WTC11 (cell line): ENCODE results near the gene DNAJC15. TPM values are rescaled to one million over a fixed set of nuclear protein-coding genes. Genes with fewer than 3 reads are reported as not detected.

Experiments
- ATAC-seq: fragments of 200-7000 bp; cut with Tn5 transposase; 2 replicates; pipeline ENCODE4 v1.10.0; 2021; ENCODE audit warnings: mild to moderate bottlenecking, moderate library complexity
- CTCF ChIA-PET: fragments of 300-600 bp; sonication (Branson Sonifier 250); formaldehyde crosslinking; loops from one replicate; lab custom pipeline; 2021; ENCODE audit warnings: antibody characterized with exemption; lab: Charles Lee
- POLR2A ChIA-PET: fragments of 350-600 bp; sonication (Branson Sonifier 250); formaldehyde crosslinking; loops from one replicate; lab custom pipeline; 2021; ENCODE audit warnings: antibody characterized with exemption; lab: Charles Lee
- DNase-seq: peaks from one replicate; pipeline ENCODE4 v3.0.0; 2021; ENCODE audit warnings: low spot score
- H3K27ac Mint-ChIP-seq: 2 replicates; pipeline ENCODE4 v1.8.0; 2021; ENCODE audit warnings: mixed read lengths
- H3K27me3 Mint-ChIP-seq: 2 replicates; pipeline ENCODE4 v1.8.0; 2021; ENCODE audit warnings: low read depth, mild to moderate bottlenecking, moderate library complexity, mixed read lengths
- H3K36me3 Mint-ChIP-seq: 2 replicates; pipeline ENCODE4 v1.8.0; 2021; ENCODE audit warnings: mixed read lengths
- H3K4me1 Mint-ChIP-seq: 2 replicates; pipeline ENCODE4 v1.8.0; 2022; ENCODE audit warnings: mixed read lengths
- H3K4me3 Mint-ChIP-seq: 2 replicates; pipeline ENCODE4 v1.8.0; 2021; ENCODE audit warnings: mild to moderate bottlenecking, moderate library complexity, mixed read lengths
- H3K9me3 Mint-ChIP-seq: 2 replicates; pipeline ENCODE4 v1.8.0; 2021; ENCODE audit warnings: mixed read lengths
- AR ChIP-seq: fragments of 250-450 bp; sonication (Bioruptor Pico); IDR thresholded peaks from 2 replicates; pipeline ENCODE4 v1.9.0; 2021; ENCODE audit warnings: mild to moderate bottlenecking
- ATF1 ChIP-seq: sonication (generic); formaldehyde crosslinking; IDR thresholded peaks from 2 replicates; pipeline ENCODE4 v1.8.1; 2023; ENCODE audit warnings: mild to moderate bottlenecking, moderate library complexity, missing genetic modification reagents
- ATF3 ChIP-seq: sonication (generic); formaldehyde crosslinking; conservative IDR thresholded peaks from 2 replicates; pipeline ENCODE4 v1.8.1; 2022; ENCODE audit warnings: mild to moderate bottlenecking, missing genetic modification reagents
- E2F4 ChIP-seq: sonication (generic); formaldehyde crosslinking; IDR thresholded peaks from 2 replicates; pipeline ENCODE4 v1.8.1; 2022; ENCODE audit warnings: low read depth, mild to moderate bottlenecking, moderate library complexity, missing genetic modification reagents, borderline replicate concordance
- ELF4 ChIP-seq: sonication (generic); formaldehyde crosslinking; IDR thresholded peaks from 2 replicates; pipeline ENCODE4 v1.8.1; 2022; ENCODE audit warnings: low read depth, mild to moderate bottlenecking, moderate library complexity, missing genetic modification reagents
- EMX1 ChIP-seq: fragments of 250-450 bp; sonication (Bioruptor Pico); IDR thresholded peaks from 2 replicates; pipeline ENCODE4 v1.8.0; 2021; ENCODE audit warnings: mild to moderate bottlenecking
- ETV6 ChIP-seq: sonication (generic); formaldehyde crosslinking; IDR thresholded peaks from 2 replicates; pipeline ENCODE4 v1.8.1; 2022; ENCODE audit warnings: mild to moderate bottlenecking, missing genetic modification reagents
- FOXP4 ChIP-seq: sonication (generic); formaldehyde crosslinking; IDR thresholded peaks from 2 replicates; pipeline ENCODE4 v1.8.0; 2022; ENCODE audit warnings: mild to moderate bottlenecking, missing genetic modification reagents
- GTF2I ChIP-seq: fragments of 250-450 bp; sonication (Bioruptor Pico); conservative IDR thresholded peaks from 2 replicates; pipeline ENCODE4 v1.4.0; 2021; ENCODE audit warnings: mild to moderate bottlenecking
- IRF2 ChIP-seq: sonication (generic); formaldehyde crosslinking; IDR thresholded peaks from 2 replicates; pipeline ENCODE4 v1.8.0; 2022; ENCODE audit warnings: low read depth, missing genetic modification reagents, borderline replicate concordance
- KAT7 ChIP-seq: sonication (generic); formaldehyde crosslinking; IDR thresholded peaks from 2 replicates; pipeline ENCODE4 v1.8.1; 2023; ENCODE audit warnings: missing genetic modification reagents, mild to moderate bottlenecking, borderline replicate concordance
- MAX ChIP-seq: sonication (generic); formaldehyde crosslinking; IDR thresholded peaks from 2 replicates; pipeline ENCODE4 v1.8.0; 2022; ENCODE audit warnings: mild to moderate bottlenecking, missing genetic modification reagents
- MXD4 ChIP-seq: fragments of 250-450 bp; sonication (Bioruptor Pico); IDR thresholded peaks from 2 replicates; pipeline ENCODE4 v1.8.0; 2021; ENCODE audit warnings: mild to moderate bottlenecking, moderate library complexity, borderline replicate concordance
- OVOL2 ChIP-seq: fragments of 250-450 bp; sonication (Bioruptor Pico); IDR thresholded peaks from 2 replicates; pipeline ENCODE4 v1.9.0; 2021; ENCODE audit warnings: mild to moderate bottlenecking, borderline replicate concordance
- RORB ChIP-seq: fragments of 250-450 bp; sonication (Bioruptor Pico); IDR thresholded peaks from 2 replicates; pipeline ENCODE4 v1.9.0; 2021; ENCODE audit warnings: mild to moderate bottlenecking
- STAT6 ChIP-seq: sonication (generic); formaldehyde crosslinking; conservative IDR thresholded peaks from 2 replicates; pipeline ENCODE4 v1.8.1; 2023; ENCODE audit warnings: mild to moderate bottlenecking, low read depth, missing genetic modification reagents, moderate library complexity
- TEAD1 ChIP-seq: sonication (generic); formaldehyde crosslinking; IDR thresholded peaks from 2 replicates; pipeline ENCODE4 v1.8.0; 2022; ENCODE audit warnings: mild to moderate bottlenecking, missing genetic modification reagents
- TP53 ChIP-seq: sonication (generic); formaldehyde crosslinking; IDR thresholded peaks from 2 replicates; pipeline ENCODE4 v1.8.1; 2023; ENCODE audit warnings: mild to moderate bottlenecking, missing genetic modification reagents
- ZBTB43 ChIP-seq: sonication (generic); formaldehyde crosslinking; IDR thresholded peaks from 2 replicates; pipeline ENCODE4 v1.8.1; 2023; ENCODE audit warnings: mild to moderate bottlenecking, missing genetic modification reagents
- ZNF423 ChIP-seq: fragments of 250-450 bp; sonication (Bioruptor Pico); IDR thresholded peaks from 2 replicates; pipeline ENCODE4 v2.1.2; 2022; ENCODE audit warnings: mild to moderate bottlenecking, moderate library complexity
- total RNA-seq: library from RNA; stranded (reverse); gene quantifications from 3 replicates; pipeline ENCODE4 v1.2.3, GENCODE V29; 2021

DNAJC15 gene
- total RNA-seq, 1 experiment from 2014 or later = 12.2 TPM

- H3K9me3 Mint-ChIP-seq = peaks cover 13% of the 10 kb centered on the region
- peaks cover 5% of the 10 kb centered on the region for H3K27me3 Mint-ChIP-seq
- ATAC-seq (no peak), DNase-seq (no peak)
- ChIA-PET POLR2A (no interaction called here), CTCF (no interaction called here)
- peaks cover 7% of the 10 kb centered on the region for H3K4me1 Mint-ChIP-seq
- no peak overlapping the region for H3K27ac Mint-ChIP-seq
- H3K4me3 Mint-ChIP-seq = no peak overlapping the region
- no peak for TF ChIP-seq TEAD1 (CRISPR knock-in tag)
- TF ChIP-seq FOXP4 (CRISPR knock-in tag) = no peak
- no peak for TF ChIP-seq ELF4
- TF ChIP-seq EMX1 (CRISPR knock-in tag) = no peak
- TF ChIP-seq IRF2 = no peak
- no peak for TF ChIP-seq STAT6
- no peak for TF ChIP-seq E2F4 (CRISPR knock-in tag)
- 0 out of 2 replicates have a peak, but pooled peaks cover 3% of the 10 kb centered on the region for H3K36me3 Mint-ChIP-seq
Observed at GRCh38 chr13:43157796-43158195, 134.4 kb downstream of the DNAJC15 start.

GRCh38 chr13:43158516-43158915 is 135.1 kb downstream of the DNAJC15 start:
- POLR2A ChIA-PET = no interaction called here
- peaks cover 7% of the 10 kb centered on the region for H3K4me1 Mint-ChIP-seq
- DNase-seq (no peak), ATAC-seq (no peak)
- peaks cover 5% of the 10 kb centered on the region for H3K27me3 Mint-ChIP-seq
- no peak overlapping the region for H3K4me3 Mint-ChIP-seq
- TF ChIP-seq RORB (CRISPR knock-in tag) (no peak), ETV6 (CRISPR knock-in tag) (no peak), TP53 (CRISPR knock-in tag) (no peak), STAT6 (no peak), ATF3 (CRISPR knock-in tag) (no peak)
- H3K27ac Mint-ChIP-seq = no peak overlapping the region
- CTCF ChIA-PET = no interaction called here
- H3K36me3 Mint-ChIP-seq = 0 out of 2 replicates have a peak, but pooled peaks cover 3% of the 10 kb centered on the region
- peaks cover 15% of the 10 kb centered on the region for H3K9me3 Mint-ChIP-seq

- POLR2A ChIA-PET = no interaction called here
- TF ChIP-seq ATF1 (no peak), AR (no peak), MXD4 (no peak), MAX (CRISPR knock-in tag) (no peak), GTF2I (CRISPR knock-in tag) (no peak), ZBTB43 (no peak), ZNF423 (CRISPR knock-in tag) (no peak), OVOL2 (CRISPR knock-in tag) (no peak), KAT7 (CRISPR knock-in tag) (no peak)
Observed at GRCh38 chr13:43159026-43159461, 135.7 kb downstream of the DNAJC15 start.

More at GRCh38 chr13:43159026-43159461, 135.7 kb downstream of the DNAJC15 start:
- CTCF ChIA-PET = no interaction called here
- no peak overlapping the region for H3K27ac Mint-ChIP-seq
- DNase-seq (no peak), ATAC-seq (peak; percentile 67)
- H3K4me3 Mint-ChIP-seq = no peak overlapping the region
- 0 out of 2 replicates have a peak, but pooled peaks cover 3% of the 10 kb centered on the region for H3K36me3 Mint-ChIP-seq
- peaks cover 7% of the 10 kb centered on the region for H3K4me1 Mint-ChIP-seq
- peaks cover 5% of the 10 kb centered on the region for H3K27me3 Mint-ChIP-seq
- peaks cover 17% of the 10 kb centered on the region for H3K9me3 Mint-ChIP-seq
